Trophoblast cell (in vitro differentiated cells and primary cell): Measurements from ENCODE around the gene CACNA1C.

ENCODE experiments used
- DNase-seq, 2 donors: peaks; one replicate each; pipeline ENCODE4 v3.0.0-alpha.2; 2016
- H2AFZ ChIP-seq: 2 replicates; pipeline ENCODE4 v1.6.1; 2013; ENCODE audit warnings: low read length, moderate library complexity, mild to moderate bottlenecking; ENCODE audit not compliant: insufficient read depth, poor library complexity
- H2AK5ac ChIP-seq: 2 replicates; pipeline ENCODE4 v1.6.1; 2013; ENCODE audit warnings: mild to moderate bottlenecking, low read length
- H2BK120ac ChIP-seq: 2 replicates; pipeline ENCODE4 v1.6.1; 2013; ENCODE audit warnings: low read length, mild to moderate bottlenecking, moderate library complexity; ENCODE audit not compliant: insufficient read depth, poor library complexity
- H2BK12ac ChIP-seq: 2 replicates; pipeline ENCODE4 v1.6.1; 2013; ENCODE audit warnings: mild to moderate bottlenecking, low read length, moderate library complexity
- H2BK5ac ChIP-seq: 2 replicates; pipeline ENCODE4 v1.6.1; 2013; ENCODE audit warnings: low read length, low read depth, moderate library complexity, mild to moderate bottlenecking; ENCODE audit not compliant: poor library complexity
- H3K14ac ChIP-seq: 2 replicates; pipeline ENCODE4 v1.6.1; 2013; ENCODE audit warnings: mild to moderate bottlenecking, low read length
- H3K18ac ChIP-seq: 2 replicates; pipeline ENCODE4 v1.6.1; 2013; ENCODE audit warnings: mild to moderate bottlenecking, low read length
- H3K23ac ChIP-seq: 2 replicates; pipeline ENCODE4 v1.6.1; 2013; ENCODE audit warnings: low read length
- H3K27ac ChIP-seq: 2 replicates; pipeline ENCODE4 v1.5.1; 2013; ENCODE audit warnings: low read depth, mild to moderate bottlenecking, inconsistent platforms, low read length, moderate library complexity
- H3K27me3 ChIP-seq: 2 replicates; pipeline ENCODE4 v1.6.1; 2013; ENCODE audit warnings: inconsistent platforms, mild to moderate bottlenecking, low read length, moderate library complexity; ENCODE audit not compliant: insufficient read depth
- H3K36me3 ChIP-seq, 2 experiments: 1 replicate in 1 of 2; 2 replicates in 1 of 2; pipeline ENCODE4 v1.6.1; 2013; ENCODE audit warnings: low read length in 2 of 2, mild to moderate bottlenecking in 2 of 2, moderate library complexity in 1 of 2; ENCODE audit not compliant: insufficient read depth in 2 of 2, control insufficient read depth in 1 of 2
- H3K4ac ChIP-seq: 2 replicates; pipeline ENCODE4 v1.6.1; 2013; ENCODE audit warnings: low read depth, mild to moderate bottlenecking, low read length, moderate library complexity
- H3K4me1 ChIP-seq, 2 experiments: 1 replicate in 1 of 2; 2 replicates in 1 of 2; pipeline ENCODE4 v1.6.1; 2013; ENCODE audit warnings: low read length in 2 of 2, mild to moderate bottlenecking in 2 of 2, moderate library complexity in 1 of 2; ENCODE audit not compliant: insufficient read depth in 2 of 2, control insufficient read depth in 1 of 2
- H3K4me2 ChIP-seq: 2 replicates; pipeline ENCODE4 v1.6.1; 2013; ENCODE audit warnings: inconsistent platforms, mild to moderate bottlenecking, low read length, moderate library complexity
- H3K4me3 ChIP-seq: 2 replicates; pipeline ENCODE4 v1.5.1; 2013; ENCODE audit warnings: mild to moderate bottlenecking, low read depth, low read length, inconsistent platforms
- H3K79me1 ChIP-seq: one replicate; pipeline ENCODE4 v1.6.1; 2013; ENCODE audit warnings: low read length
- H3K79me2 ChIP-seq: 2 replicates; pipeline ENCODE4 v1.6.1; 2013; ENCODE audit warnings: low read length, mild to moderate bottlenecking; ENCODE audit not compliant: control insufficient read depth, insufficient read depth, poor library complexity
- H3K9ac ChIP-seq: 2 replicates; pipeline ENCODE4 v1.6.1; 2013; ENCODE audit warnings: mild to moderate bottlenecking, low read length
- H3K9me3 ChIP-seq: 2 replicates; pipeline ENCODE4 v1.6.1; 2013; ENCODE audit warnings: low read depth, mild to moderate bottlenecking, control low read depth, inconsistent platforms, low read length; ENCODE audit not compliant: insufficient read depth
- H4K12ac ChIP-seq: 2 replicates; pipeline ENCODE4 v1.6.1; 2013; ENCODE audit warnings: low read depth, mild to moderate bottlenecking, low read length, moderate library complexity
- H4K8ac ChIP-seq: 2 replicates; pipeline ENCODE4 v1.6.1; 2013; ENCODE audit warnings: low read depth, mild to moderate bottlenecking, low read length, moderate library complexity
- H4K91ac ChIP-seq: one replicate; pipeline ENCODE4 v1.6.1; 2013; ENCODE audit warnings: low read depth, mild to moderate bottlenecking, low read length, moderate library complexity
- WGBS: extraction: QIAGEN DNeasy Blood & Tissue Kit; methylation state at CpG from one replicate; pipeline ENCODE4 v1.1.7; 2013; ENCODE audit warnings: missing lambda C conversion rate; ENCODE audit not compliant: insufficient read length, insufficient coverage; ENCODE audit errors: extremely low coverage; 5-methylcytosine and 5-hydroxymethylcytosine counted together

Gene CACNA1C

DNA sequence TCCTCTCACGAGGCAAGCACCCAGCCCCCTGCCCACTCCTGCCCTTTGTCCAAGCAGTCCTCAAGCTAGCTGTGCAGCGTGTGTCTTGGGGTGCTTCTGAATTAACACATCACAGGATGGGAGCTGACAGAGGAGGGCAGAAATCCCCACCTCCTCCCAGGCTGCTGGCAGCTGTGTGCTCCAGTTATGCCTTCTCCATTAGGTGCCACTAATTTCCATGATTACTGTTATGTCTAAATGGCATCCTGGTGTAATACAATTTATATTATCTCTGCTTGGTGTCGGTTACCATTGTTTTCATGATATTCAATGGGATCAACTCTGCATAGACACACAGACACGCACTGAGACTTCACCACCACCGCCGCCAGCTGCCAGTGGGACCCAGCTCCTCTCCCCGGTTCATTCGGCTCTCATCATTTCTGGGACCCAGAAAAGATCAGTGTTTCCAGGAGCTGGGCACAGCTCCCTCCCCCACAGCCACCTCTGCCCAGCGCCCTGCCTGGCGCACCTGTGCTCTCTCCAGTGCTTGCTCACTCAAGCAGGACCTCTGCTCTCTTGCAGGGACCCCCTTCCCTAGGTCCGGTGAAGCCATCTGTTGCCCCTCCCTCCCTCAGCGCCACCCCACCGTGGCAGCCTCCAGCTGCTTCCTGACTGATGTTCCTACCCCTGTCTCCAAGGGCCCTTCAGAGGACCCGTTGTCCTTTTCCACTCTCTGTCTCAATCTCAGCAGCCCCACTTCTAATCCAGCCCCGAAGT, 574.5 kb downstream of the CACNA1C start:
- Histone ChIP-seq H3K23ac (no peak overlapping the region), H4K12ac (no peak overlapping the region), H4K91ac (peak overlapping the region; percentile 37), H3K4me2 (no peak overlapping the region), H3K27me3 (no peaks in the 10 kb centered on the region), H3K4me3 (no peak overlapping the region), H3K4me1 (peaks cover 32 to 40% of the 10 kb centered on the region in 2 experiments), H3K14ac (no peak overlapping the region), H3K27ac (no peak overlapping the region), H2AFZ (no peak overlapping the region), H3K36me3 (no peaks in the 10 kb centered on the region), H4K8ac (no peak overlapping the region), H3K79me1 (peaks cover 14% of the 10 kb centered on the region), H2BK5ac (no peak overlapping the region), H3K18ac (peak overlapping the region; percentile 2), H2BK120ac (peak overlapping the region; percentile 74), H3K9me3 (peaks cover 2% of the 10 kb centered on the region), H2BK12ac (peak overlapping the region; percentile 48), H3K79me2 (peaks cover 1% of the 10 kb centered on the region), H2AK5ac (peak overlapping the region; percentile 50), H3K9ac (no peak overlapping the region), H3K4ac (peak overlapping the region; percentile 8)
- WGBS: no CpG with 5 or more reads among the region's 15 CpGs
- DNase-seq: no peak

DNA sequence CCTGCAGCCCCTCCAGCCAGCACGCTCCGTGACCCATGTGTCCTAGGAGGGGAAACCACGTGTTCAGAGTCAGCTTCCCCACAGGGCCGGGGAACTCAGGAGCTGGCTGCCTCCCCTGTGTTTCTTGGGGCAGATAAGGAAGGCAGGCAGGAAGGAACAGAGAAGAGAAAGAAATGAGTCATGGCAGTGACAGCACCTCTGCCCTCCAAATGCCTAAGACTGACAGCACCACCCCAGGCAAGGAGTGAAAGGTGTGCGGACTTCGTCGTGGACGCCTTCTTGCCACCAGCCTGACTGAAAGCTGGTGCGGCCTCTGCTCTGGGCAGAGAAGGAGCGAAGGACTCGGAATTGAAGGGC, 575.0 kb downstream of the CACNA1C start:
- H3K27ac ChIP-seq: no peak overlapping the region
- no peak overlapping the region for H2BK5ac ChIP-seq
- H3K18ac ChIP-seq: peak overlapping the region; percentile 2
- no peak overlapping the region for H4K8ac ChIP-seq
- no peak overlapping the region for H3K23ac ChIP-seq
- H3K14ac ChIP-seq: no peak overlapping the region
- peaks cover 1% of the 10 kb centered on the region for H3K79me2 ChIP-seq
- no peak overlapping the region for H3K4me2 ChIP-seq
- peaks cover 2% of the 10 kb centered on the region for H3K9me3 ChIP-seq
- H3K36me3 ChIP-seq: no peaks in the 10 kb centered on the region
- H3K4me1 ChIP-seq: peaks cover 33 to 43% of the 10 kb centered on the region in 2 experiments
- H2BK12ac ChIP-seq: peak overlapping the region; percentile 48
- no peak overlapping the region for H2AK5ac ChIP-seq
- WGBS: no CpG with 5 or more reads among the region's 11 CpGs
- no peak overlapping the region for H2BK120ac ChIP-seq
- H4K91ac ChIP-seq: peak overlapping the region; percentile 37
- H4K12ac ChIP-seq: no peak overlapping the region
- no peaks in the 10 kb centered on the region for H3K27me3 ChIP-seq
- no peak overlapping the region for H3K4me3 ChIP-seq
- H3K79me1 ChIP-seq: peaks cover 14% of the 10 kb centered on the region
- H2AFZ ChIP-seq: no peak overlapping the region
- peak; percentile 50 to 54 for DNase-seq
- H3K9ac ChIP-seq: no peak overlapping the region
- peak overlapping the region; percentile 8 for H3K4ac ChIP-seq

DNA sequence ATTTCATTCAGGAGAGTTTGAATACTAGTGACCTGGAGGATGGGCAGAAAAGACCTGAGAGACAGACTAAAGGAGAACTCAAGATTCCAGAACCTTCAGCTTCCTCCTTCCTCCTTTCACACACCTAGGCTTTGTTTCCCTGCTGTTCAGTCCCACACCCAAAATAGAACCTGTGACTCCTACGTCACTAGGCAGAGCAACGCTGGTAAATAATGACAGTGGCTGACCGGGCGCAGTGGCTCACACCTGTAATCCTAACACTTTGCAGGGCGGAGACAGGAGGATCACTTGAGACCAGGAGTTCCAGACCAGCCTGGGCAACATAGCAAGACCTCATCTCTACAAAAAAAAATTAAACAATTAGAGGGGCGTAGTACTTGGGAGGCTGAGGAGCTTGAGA, 575.6 kb downstream of the CACNA1C start:
- H3K27me3 ChIP-seq: no peaks in the 10 kb centered on the region
- H3K27ac ChIP-seq: no peak overlapping the region
- no peak overlapping the region for H4K8ac ChIP-seq

DNA sequence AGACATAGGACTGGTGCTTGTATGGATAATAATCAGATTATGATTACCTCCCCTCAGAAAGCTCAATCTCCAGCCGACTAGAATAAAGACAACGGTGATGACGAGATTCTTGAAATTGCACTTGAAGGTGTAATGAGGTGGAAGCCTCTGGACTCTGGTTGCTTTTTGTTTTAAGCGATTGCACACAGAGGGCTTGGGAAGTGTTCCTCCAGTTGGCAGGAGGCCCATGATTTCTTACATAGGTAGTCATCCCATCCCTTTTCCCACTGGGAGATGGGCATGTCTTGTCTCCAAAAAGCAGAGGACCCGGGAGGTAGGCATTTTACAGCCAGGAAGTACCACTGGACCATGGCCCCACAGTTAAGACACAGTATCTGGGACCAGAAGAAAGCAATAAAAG, 576.3 kb downstream of the CACNA1C start:
- Histone ChIP-seq H2BK5ac (no peak overlapping the region), H3K4me2 (no peak overlapping the region), H3K4me3 (no peak overlapping the region), H4K8ac (no peak overlapping the region), H2BK120ac (no peak overlapping the region), H3K4me1 (peaks cover 33 to 43% of the 10 kb centered on the region in 2 experiments), H4K12ac (no peak overlapping the region), H3K79me1 (peaks cover 14% of the 10 kb centered on the region), H3K9ac (no peak overlapping the region), H3K23ac (no peak overlapping the region), H3K9me3 (peaks cover 5% of the 10 kb centered on the region), H4K91ac (no peak overlapping the region), H3K79me2 (peaks cover 1% of the 10 kb centered on the region), H3K14ac (no peak overlapping the region), H2BK12ac (no peak overlapping the region), H2AFZ (no peak overlapping the region), H3K27me3 (no peaks in the 10 kb centered on the region), H3K27ac (no peak overlapping the region), H3K4ac (no peak overlapping the region), H2AK5ac (no peak overlapping the region), H3K18ac (no peak overlapping the region), H3K36me3 (peaks cover 0 to 2% of the 10 kb centered on the region in 2 experiments)
- WGBS: no CpG with 5 or more reads among the region's 5 CpGs
- DNase-seq: no peak

More for the DNA sequence above, 575.6 kb downstream of the CACNA1C start:
- no peak overlapping the region for H3K18ac ChIP-seq
- H3K9me3 ChIP-seq: peaks cover 5% of the 10 kb centered on the region
- no peak overlapping the region for H3K9ac ChIP-seq
- peaks cover 0 to 2% of the 10 kb centered on the region in 2 experiments for H3K36me3 ChIP-seq
- no peak overlapping the region for H3K14ac ChIP-seq
- H3K4me2 ChIP-seq: no peak overlapping the region
- H3K79me1 ChIP-seq: peaks cover 14% of the 10 kb centered on the region
- H3K4me3 ChIP-seq: no peak overlapping the region
- peak in 1 of 2 donors; percentile 5 for DNase-seq
- no peak overlapping the region for H4K12ac ChIP-seq
- no CpG with 5 or more reads among the region's 6 CpGs for WGBS
- H2AFZ ChIP-seq: no peak overlapping the region
- H4K91ac ChIP-seq: peak overlapping the region; percentile 4
- no peak overlapping the region for H2AK5ac ChIP-seq
- peaks cover 33 to 43% of the 10 kb centered on the region in 2 experiments for H3K4me1 ChIP-seq
- H3K4ac ChIP-seq: no peak overlapping the region
- H3K23ac ChIP-seq: no peak overlapping the region
- H2BK5ac ChIP-seq: no peak overlapping the region
- H2BK12ac ChIP-seq: peak overlapping the region; percentile 26
- H3K79me2 ChIP-seq: peaks cover 1% of the 10 kb centered on the region
- H2BK120ac ChIP-seq: no peak overlapping the region
